Loucy (cell line): ENCODE results near the gene RC3H2.

ENCODE experiments used
- EZH2phosphoT487 ChIP-seq: fragments of 200-600 bp; IDR thresholded peaks from 2 replicates; pipeline ENCODE4 v1.6.1; 2018; ENCODE audit warnings: antibody characterized with exemption, mild to moderate bottlenecking, moderate library complexity, borderline replicate concordance
- TF ChIP-seq, protein P1 (sequence below): fragments of 200-600 bp; sonication (generic); conservative IDR thresholded peaks from 2 replicates; pipeline ENCODE4 v1.5.1; 2014; ENCODE audit warnings: mild to moderate bottlenecking, antibody characterized with exemption, low read length

DNA sequence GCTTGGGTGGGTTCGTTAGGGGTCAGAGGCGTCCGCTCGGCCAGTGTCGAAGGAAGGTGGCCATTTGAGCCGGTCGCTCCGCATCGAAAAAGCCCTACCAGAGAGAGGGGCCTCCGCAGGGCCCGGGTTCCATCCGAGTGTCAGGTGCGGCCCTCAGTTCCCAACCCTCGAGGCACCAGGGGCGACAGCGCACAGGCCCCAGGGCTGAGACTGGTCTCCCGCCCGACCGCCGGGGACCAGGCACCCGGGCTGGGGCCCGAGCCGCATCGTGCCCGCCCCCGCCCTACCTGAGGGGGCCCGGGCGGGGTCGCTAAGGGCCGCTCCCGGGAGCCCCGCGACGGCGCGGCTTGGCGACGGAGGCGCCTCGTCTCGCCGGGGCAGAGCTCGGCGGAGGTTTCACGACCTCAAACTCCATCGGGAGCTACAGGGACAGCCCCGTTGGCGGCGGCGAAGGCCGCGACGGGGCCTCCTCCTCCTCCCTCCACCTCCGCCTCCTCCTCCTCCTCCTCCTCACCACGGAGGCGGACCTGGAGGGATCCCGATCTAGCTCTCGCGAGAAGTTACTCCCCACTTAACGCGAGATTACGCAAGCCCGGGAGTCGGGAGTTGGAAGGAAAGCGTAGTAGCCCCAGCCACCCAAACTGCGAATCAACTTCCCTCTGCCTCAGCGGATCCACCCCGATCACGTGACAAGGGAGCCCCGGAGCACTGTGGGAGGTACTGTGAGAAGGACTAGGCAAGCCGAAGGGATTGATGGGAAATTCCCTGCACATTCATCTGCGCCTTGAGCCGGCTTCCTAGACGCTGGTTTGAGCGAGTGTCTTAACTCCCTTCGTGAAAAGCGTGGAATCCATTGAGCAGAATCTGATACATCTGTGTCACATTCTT is at the start of gene RC3H2:
- TF ChIP-seq, protein P1, sequence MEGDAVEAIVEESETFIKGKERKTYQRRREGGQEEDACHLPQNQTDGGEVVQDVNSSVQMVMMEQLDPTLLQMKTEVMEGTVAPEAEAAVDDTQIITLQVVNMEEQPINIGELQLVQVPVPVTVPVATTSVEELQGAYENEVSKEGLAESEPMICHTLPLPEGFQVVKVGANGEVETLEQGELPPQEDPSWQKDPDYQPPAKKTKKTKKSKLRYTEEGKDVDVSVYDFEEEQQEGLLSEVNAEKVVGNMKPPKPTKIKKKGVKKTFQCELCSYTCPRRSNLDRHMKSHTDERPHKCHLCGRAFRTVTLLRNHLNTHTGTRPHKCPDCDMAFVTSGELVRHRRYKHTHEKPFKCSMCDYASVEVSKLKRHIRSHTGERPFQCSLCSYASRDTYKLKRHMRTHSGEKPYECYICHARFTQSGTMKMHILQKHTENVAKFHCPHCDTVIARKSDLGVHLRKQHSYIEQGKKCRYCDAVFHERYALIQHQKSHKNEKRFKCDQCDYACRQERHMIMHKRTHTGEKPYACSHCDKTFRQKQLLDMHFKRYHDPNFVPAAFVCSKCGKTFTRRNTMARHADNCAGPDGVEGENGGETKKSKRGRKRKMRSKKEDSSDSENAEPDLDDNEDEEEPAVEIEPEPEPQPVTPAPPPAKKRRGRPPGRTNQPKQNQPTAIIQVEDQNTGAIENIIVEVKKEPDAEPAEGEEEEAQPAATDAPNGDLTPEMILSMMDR = no peak
- TF ChIP-seq EZH2phosphoT487 = no peak
